NCI-H2081 (cell line): Measurements from ENCODE around the gene SURF6.

Experiments used
- DNase-seq, 2 experiments: peaks; one replicate each; lab custom pipeline; 2025; lab: John Stamatoyannopoulos, UW

Gene SURF6

DNA sequence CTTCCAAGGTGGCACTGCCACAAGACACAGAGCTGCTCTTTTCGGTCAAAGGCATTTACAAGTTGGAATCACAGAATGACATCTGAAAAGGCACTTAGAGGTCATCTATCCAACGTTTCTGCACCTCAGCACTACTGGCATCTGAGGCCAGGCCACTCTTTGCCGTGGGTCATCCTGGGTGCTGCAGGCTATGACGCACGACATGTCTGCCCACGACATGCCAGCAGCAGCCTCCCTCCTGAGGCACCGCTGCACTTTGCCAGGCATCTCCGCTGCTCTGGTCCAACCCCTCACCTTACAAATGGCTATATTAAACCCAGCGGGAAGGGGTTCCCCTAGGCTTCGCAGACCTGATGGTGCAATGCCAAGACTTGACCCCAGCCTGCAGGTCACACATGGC is 31.8 kb upstream of the SURF6 start:
- DNase-seq, result no peak

DNA sequence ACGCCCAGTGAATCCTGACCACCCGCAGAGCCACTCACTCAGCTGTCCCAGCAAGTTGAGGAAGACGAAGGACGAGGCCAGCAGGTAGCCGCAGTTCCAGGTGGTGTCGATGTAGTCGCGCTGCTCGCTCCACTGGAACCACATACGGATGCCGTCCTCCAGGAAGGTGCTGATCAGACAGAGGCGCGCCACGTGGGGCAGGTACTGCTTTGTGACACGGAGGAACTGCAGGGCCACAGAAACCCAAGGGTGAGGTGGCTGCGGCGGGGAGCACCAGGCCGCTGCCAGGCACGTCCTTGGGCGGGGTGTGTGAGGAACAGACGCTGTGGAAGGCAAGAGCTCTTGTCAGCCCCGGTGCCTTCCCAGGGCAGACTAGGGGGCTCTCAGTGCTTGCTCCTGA is 31.2 kb upstream of the SURF6 start:
- no peak for DNase-seq

DNA sequence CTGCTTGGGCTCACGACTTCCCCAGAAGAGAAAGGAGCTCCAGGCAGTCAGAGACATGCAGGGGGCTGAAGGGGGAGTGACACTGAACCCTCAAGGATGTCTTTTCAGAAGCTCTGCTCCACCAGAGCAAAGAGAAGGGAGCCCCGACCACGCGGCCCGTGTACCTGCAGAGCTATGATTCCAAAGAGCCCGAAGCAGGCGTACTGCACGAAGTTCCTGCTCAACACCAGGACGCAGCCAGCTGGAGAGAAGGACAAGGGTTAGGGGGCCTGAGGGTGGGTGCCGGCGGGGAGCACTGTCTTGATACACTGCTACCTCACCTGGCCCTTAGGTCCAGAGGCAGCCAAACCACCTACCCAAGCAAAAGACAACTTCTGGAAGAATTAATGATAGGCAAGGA is 30.4 kb upstream of the SURF6 start:
- no peak for DNase-seq

DNA sequence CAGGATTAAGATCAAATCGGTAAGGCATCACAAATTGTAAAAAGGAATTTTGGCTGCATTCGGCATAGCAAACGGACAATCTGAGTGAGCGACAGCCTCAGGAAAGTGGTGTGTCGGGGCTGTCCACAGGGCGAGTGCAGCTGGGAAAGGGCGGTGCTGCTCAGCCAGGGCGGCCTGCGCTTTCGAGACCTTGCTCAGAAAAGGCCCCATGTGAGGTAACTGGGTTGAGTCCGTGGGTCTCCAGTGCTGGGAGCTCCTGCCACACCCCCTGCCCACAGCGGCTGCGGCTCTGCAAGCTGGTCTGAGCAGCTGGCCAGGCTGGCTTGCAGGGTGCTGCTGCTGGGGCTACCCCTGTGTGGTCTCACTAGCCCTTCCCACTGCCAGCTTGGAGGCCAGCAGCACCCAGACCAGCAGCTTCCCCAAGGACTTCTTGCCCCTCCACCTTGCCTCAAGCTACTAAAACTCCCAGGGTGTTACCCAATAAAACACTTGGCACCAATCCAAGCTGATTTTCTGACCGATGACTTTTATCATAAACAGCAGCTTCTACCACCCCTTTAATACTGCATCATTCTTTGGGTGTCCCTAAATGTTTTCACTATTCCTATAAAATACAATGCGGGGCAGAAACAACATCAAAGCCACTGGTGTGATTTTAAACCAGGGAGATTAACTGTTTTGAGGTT is 26.5 kb upstream of the SURF6 start:
- DNase-seq, result no peak

DNA sequence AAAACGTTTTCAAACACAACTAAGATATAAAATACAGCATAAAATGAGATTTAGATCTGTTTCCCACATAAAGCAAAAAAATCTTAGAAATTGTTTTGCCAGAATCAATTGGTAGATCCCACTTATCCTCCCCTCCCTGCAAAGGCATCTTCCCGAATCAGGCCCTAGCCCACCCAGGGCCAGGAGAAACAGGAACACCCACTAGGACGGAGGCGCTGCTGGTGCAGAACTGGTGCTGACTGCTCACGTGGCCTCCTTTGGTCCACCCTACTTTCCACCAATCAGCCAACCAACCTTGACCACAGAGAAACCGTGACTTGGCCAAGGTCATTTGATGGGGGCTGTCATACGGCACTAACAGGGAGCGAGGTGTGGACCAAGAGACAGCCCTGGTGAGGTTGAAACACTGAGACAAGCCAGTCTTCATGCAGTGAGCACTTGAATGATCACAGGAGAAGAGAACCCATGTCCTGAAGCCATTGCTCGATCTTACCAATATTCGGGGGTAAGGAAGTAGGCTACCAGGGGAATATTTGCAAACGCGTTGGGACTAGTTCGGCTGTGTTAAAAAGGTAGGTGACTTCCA is 25.6 kb upstream of the SURF6 start:
- DNase-seq, result no peak

DNA sequence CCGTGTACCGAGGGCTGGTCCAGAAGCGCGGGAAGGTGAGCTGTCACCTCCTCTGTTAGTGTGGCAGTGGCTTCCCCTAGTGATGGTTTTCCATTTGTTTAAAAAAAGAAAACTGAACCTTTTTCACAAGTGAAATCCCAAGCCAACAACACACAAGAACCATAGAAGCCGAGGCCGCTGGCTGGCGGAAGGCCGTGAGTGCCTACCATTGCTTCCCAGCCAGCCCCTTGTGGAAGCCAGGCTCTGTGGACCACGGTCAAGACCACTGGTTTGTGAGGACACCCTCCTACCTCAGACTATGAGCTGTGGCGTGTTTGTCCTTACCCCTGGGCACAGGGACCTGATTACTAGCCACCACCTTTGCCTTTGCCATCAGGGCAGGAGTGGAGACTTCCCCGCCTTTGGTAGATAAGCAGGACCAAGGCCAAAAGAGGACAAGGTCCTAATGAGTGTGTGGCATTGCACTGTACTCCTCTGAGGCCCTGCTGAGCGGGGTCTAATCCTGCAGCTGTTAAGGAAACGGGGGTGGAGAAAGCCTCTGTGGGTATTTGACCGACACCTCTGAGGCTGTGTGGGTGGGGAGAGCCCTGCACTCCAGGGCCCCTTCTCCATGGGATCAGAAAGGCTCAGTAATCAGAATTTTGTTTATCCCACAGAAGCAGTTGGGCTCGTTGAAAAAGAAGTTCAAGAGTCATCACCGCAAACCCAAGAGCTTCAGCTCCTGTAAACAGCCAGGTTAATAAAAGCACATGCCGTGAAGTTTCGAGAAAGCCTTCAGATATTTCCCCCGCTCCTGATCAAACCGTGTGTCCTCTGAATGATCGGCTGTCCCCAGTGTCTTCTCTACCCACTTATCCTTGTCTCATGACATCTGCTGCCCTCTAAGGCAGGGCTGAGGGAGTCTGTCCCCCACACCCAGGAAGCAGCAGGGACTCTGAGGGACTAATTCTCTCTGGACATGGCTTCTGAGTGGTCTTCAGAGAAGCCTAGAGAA is 24.7 kb upstream of the SURF6 start:
- DNase-seq, result no peak

DNA sequence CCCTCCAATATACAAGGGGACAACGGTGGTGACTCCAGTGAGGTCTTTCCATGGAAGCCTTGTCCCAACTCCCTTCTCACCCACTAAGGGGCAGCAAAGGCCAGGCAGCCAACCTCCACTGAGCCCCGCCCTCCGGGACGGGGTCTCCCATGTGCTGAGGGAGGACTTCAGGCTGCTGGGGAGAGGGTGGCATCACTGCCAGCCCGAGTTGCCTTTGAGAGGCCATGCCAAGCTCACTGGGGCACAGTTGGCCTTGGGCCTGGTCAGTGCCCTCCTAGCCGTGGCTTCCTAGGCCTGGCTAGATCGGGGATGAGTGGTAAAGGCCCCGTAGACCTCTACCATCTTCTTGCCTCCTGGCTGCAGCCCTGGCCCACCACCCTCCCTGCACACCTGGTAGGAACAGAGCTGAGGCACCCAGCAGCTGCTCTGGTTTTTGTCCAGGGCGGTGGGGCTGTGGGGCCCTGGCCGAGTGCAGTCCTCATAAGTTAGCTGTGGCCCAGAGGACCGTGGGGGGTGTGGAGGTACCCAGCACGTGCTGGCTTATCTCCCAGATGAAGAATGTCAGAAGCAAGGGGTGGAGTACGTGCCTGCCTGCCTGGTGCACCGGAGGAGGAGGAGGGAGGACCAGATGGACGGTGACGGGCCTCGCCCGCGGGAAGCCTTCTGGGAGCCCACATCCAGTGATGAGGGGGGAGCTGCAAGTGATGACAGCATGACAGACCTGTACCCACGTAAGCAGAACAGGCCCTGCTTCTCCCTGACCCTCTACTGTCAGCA is 23.6 kb upstream of the SURF6 start:
- DNase-seq, result peak in 1 of 2 experiments; percentile 5

DNA sequence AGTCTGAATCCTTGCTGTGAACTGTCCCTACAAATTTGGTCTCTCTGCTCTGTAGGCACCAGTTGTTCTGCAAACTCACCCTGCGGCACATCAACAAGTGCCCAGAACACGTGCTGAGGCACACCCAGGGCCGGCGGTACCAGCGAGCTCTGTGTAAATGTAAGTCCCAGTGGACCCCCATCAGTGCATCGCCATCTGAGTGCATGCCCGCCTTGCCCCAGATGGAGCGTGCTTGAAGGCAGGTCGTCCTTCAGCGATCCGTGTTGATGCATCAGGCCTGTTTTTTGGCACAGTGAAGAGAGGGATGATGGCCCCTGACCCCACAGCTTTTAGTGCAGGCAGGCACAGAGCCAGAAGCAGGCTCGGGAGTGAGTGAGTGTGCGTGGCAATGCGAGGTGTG is 21.7 kb upstream of the SURF6 start:
- DNase-seq, result no peak

DNA sequence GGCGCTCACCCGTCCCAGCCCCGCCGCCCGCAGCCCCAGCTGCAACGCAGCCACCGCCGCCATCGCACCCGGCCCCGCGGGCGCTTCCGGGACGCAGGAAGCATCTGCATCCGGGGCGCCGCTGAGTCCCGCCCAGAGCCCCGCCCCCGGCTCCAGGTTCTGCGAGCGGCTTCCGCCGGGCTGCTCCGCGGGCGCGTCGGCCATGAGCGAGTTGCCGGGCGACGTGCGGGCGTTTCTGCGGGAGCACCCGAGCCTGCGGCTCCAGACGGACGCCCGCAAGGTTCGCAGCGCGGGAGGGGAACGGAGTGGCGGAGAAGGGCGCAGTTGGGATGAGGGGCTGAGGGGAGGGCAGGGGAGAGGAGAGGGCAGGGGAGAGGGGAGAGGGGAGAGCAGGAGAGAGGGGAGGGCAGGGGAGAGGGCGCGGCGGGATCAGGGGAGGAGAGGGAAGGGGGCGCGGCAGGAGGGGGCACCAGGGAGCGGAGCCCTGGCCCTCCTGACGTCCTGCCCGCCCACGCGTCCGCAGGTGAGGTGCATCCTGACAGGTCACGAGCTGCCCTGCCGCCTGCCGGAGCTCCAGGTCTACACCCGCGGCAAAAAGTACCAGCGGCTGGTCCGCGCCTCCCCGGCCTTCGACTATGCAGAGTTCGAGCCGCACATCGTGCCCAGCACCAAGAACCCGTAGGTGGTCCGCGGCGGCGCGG is 20.6 kb upstream of the SURF6 start, which contains the start of the genes SURF1 and SURF2:
Gene SURF1, minus strand, starts transcription at position 97 of the 701 bp plus-strand sequence. Its CDS starts 34 bp downstream, at position 63.
Gene SURF2, plus strand, starts transcription at position 160 of the 701 bp plus-strand sequence. Its CDS starts 43 bp downstream, at position 203.
- peak; percentile 84 to 90 for DNase-seq

DNA sequence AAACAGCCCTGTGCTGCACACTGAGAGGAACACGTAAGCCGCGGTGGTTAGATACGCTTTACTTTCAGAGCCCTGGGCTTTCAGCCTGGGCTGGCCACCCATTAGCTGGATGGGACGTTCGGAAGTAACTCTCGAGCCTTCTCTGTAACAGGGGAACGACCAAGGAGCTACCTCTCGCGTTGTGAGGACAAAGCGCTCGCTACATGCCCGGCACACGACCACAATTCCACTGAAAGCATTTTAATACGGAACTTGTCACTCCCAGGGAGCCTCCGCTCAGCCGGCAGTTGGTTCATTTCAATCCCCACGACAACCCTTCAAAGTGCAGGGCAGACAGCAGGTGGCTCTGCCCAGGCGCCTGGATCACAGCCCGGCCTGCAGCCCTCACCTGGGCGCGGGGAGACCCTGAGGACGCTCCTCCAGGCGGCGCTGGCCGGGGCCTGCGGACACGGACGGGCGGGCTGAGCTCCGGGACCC is 19.9 kb upstream of the SURF6 start:
- peak in 1 of 2 experiments; percentile 39 for DNase-seq

DNA sequence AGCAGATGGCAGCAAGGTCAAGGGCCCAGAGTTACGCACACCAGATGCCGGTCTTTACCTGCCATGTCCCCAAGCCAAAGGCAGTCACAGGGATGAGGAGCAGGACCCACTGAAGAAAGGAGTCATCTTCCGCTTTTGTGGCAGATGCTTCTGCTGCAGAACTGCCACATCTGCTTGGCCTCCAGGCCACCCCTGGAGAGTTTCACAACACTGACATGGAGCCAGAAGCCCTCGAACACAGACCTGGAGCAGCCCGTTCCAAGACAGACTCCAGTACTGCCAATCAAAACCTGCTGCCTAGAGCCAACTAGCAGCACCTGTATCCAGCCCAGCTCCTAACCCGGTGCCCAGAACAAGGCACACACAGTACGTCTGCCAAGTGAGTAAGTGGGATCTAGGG is 18.8 kb upstream of the SURF6 start:
- no peak for DNase-seq

DNA sequence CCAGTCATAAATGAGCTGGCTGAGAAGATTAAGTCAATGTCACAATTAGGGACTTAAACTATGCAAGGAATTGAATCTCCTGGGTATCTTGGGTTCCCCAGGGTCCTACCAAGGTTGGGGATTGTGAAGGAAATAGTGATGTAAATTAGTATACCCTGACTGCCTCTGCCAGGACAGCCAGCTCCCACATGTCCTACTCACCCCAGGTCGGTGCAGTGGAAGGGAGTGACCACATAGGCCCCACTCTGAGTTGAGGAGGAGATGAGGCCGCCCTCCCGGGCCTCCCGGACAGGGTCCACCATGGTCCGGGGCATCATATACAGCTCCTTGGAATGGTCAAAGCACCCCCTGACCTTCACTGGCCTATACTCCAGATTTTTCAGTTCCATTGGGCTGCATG is 17.6 kb upstream of the SURF6 start:
- no peak for DNase-seq

DNA sequence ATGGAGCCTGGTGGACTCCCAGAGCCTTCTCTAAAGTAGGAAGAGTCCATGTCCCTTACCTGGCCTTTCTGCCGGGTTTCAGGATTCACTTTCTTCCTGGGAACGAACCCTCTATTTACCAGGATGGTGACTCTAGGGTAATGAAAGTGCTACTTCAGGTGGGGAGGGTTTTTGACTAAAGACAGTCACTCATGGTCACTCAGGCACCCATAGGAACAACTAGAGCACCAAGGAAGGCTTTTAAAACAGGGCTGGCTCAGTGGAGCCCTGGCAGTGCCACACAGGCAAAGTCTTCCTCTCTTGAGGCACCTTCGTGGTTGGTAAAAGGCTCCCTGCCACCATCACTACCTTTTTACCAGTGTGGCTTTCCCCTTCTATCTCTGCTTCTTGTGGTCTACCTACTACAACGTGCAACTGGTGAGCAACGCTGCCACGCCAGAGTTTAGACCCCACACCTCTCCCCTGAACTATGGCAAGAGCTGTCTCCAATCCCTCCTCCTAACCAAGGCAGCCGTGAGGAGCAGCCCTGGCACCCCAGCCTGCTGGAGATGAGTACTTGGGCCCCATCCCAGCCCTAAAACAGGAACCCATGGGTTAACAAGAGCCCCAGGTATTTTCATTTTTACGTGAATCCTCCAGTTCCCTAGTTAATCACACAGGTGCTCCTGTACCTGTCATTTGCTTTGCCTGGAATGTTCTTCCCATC is 16.8 kb upstream of the SURF6 start:
- DNase-seq, result no peak

DNA sequence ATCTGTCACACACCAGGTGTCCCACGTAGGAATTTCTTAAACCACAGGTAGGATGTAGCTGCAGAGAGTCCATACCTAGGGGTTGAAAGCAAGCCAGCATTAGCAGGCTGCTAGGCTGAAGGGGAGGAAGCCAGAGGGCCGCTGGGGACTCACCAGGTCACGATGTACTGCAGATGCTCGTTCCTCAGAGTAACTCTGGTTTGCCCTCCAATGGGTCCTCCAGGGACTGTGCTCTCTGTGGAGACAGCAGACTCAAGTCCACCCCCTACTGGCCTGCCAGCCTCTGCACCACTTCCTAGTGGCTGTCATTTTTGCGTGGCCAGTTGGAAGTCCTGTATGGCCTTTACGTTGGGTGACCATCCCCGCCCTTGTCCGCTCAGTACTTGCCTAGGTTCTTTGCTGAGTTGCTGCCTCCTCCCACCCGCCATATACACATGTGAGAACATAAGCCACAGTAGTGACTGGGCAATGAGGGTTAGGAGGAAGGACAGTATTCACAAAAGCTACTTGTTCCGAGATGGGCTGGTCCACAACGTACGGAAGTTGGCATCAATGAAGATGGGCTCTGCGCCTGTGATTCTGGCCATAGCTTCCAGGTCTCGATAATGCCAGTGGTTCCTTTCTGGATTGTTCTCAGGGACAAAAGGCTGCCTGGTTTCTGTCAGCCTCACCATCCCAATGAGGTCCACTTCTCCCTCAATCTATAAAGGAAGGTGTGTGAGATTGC is 16.1 kb upstream of the SURF6 start:
- peak in 1 of 2 experiments; percentile 13 for DNase-seq

DNA sequence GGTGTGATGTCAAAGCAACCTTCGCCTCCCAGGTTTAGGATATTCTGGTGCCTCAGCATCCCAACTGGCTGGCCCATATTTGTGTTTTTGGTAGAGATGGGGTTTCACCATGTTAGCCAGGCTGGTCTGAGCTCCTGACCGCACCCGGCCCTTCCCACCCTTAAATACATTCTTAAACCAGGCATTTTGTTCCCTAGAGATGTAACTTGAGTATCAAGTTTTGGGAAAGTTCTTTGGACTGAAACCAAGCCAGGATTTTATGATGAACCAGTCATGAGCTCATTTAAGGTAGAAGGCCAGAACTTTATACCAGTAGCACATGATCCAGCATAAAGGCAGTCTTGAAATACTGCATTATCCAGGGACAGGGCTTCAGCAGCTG is 15.5 kb upstream of the SURF6 start:
- no peak for DNase-seq

DNA sequence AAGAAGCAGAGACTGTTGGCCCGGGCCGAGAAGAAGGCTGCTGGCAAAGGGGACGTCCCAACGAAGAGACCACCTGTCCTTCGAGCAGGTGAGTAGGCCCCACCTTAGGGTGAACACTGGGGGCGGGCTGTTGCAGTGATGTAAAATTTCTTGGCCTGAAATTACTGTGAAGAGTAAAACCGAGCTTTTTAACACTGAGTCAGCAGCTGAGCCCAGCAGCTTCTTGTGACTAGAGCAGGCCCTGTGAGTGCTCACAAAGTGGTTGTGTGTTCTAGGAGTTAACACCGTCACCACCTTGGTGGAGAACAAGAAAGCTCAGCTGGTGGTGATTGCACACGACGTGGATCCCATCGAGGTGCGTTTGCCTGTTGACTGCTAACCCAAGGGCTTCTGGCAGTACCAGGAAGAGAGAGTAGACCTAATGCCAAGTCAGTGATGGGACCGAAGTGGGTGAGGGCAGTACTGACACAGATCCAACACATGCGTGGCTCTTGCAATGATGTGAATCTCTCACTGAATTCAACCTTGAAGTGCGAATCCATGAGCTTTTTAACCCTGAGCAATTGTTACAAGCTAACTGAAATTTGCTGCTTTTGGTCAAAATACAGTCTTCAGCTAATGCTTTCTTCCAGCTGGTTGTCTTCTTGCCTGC is 14.1 kb upstream of the SURF6 start:
- DNase-seq, result no peak

DNA sequence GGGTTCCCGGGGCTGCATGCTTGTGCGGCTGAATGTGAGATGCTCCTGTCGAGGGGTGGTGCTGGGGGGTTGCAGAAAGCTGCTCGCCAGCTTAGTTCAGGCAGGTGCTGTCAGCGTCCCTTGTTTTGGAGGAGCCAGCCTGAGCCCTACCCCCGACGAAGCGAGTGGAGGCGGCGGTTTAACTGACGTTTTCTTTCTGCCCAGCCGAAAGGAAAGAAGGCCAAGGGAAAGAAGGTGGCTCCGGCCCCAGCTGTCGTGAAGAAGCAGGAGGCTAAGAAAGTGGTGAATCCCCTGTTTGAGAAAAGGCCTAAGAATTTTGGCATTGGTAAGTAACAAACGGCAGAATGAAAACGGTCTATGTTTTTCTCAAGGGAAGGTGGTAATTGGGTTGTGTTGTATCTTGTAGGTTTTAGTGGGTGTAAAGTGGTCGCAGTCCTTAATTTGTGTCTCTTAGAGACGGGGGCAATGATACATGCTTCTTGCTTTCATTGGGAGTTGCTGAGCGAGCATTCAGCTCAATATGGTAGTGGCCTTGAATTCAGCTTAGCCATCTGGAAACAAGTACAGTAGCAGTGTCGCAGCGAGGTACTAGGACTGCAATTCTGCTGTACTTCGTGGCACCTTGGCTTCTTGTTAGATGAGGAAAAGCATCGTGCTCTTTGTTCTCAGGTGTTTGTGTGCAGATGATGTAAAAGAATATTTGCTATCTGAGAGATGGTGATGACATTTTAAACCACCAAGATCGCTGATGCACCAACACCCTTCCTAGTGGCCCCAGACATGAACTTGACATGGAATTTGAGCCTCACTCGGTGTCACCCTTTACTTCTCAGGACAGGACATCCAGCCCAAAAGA is 13.0 kb upstream of the SURF6 start:
- no peak for DNase-seq
